GM10847 (cell line): ENCODE data around the gene VCY.
"Not testable (repeated sequence)": the region's sequence is repeated elsewhere in the genome, so short reads cannot be mapped to it uniquely, and the experiment has no call there.

Experiments
- POLR2A ChIP-seq: IDR thresholded peaks from 2 replicates; pipeline ENCODE4 v1.6.1; 2011; ENCODE audit not compliant: insufficient read length; ENCODE audit errors: extremely low read depth

Gene VCY

GRCh38 chrY:13986373-13986772, at the start of gene VCY:
Gene VCY, minus strand, starts transcription at chrY:13986473. Its CDS starts 33 bp downstream, at chrY:13986440.
- not testable (repeated sequence) for TF ChIP-seq POLR2A
